GM12865 (cell line): Measurements from ENCODE around the gene DPYSL4.

ENCODE experiments used
- DNase-seq: peaks from one replicate; pipeline ENCODE4 v3.0.0; 2010; ENCODE audit warnings: low read depth
- H3K4me3 ChIP-seq: 2 replicates; pipeline ENCODE4 v1.5.1; 2011; ENCODE audit warnings: mild to moderate bottlenecking, low read depth, low read length, control low read depth
- CTCF ChIP-seq: IDR thresholded peaks from 2 replicates; pipeline ENCODE4 v1.5.1; 2011; ENCODE audit warnings: low read length, control low read depth, low read depth, inconsistent platforms; ENCODE audit not compliant: insufficient read depth; ENCODE audit errors: missing control alignments

The DPYSL4 gene

GRCh38 chr10:132199854-132200311 is 13.1 kb downstream of the DPYSL4 start:
- DNase-seq = no peak
- TF ChIP-seq CTCF = no peak
- no peak overlapping the region for H3K4me3 ChIP-seq

- TF ChIP-seq CTCF = no peak
- no peak overlapping the region for H3K4me3 ChIP-seq
- no peak for DNase-seq
Observed at GRCh38 chr10:132200344-132201110, 13.8 kb downstream of the DPYSL4 start.

- DNase-seq = no peak
- TF ChIP-seq CTCF = no peak
- no peak overlapping the region for H3K4me3 ChIP-seq
Observed at GRCh38 chr10:132201111-132201969, 14.6 kb downstream of the DPYSL4 start.

- no peak for DNase-seq
- no peak for TF ChIP-seq CTCF
- no peak overlapping the region for H3K4me3 ChIP-seq
Observed at GRCh38 chr10:132202070-132202970, 15.6 kb downstream of the DPYSL4 start.

- H3K4me3 ChIP-seq = no peak overlapping the region
- no peak for DNase-seq
- TF ChIP-seq CTCF = no peak
Observed at GRCh38 chr10:132203256-132204077, 16.7 kb downstream of the DPYSL4 start.
